GM19467 (cell line): ENCODE results near the gene FAR2.
A peak's percentile ranks its signal among the peaks of the same experiment; 100 is the strongest.
"Not testable (repeated sequence)": the region's sequence is repeated elsewhere in the genome, so short reads cannot be mapped to it uniquely, and the experiment has no call there.

Experiments
- ATAC-seq: cut with Tn5 transposase; IDR thresholded peaks from one replicate; pipeline ENCODE4 v1.9.1; 2021; ENCODE audit warnings: mild to moderate bottlenecking, moderate library complexity; ENCODE audit not compliant: unreplicated experiment

The FAR2 gene

GRCh38 chr12:29152223-29152868 lies 3.3 kb downstream of the FAR2 start:
- peak; percentile 81 for ATAC-seq

GRCh38 chr12:29152981-29153630 lies 4.0 kb downstream of the FAR2 start:
- ATAC-seq: no peak

- ATAC-seq: no peak
Observed at GRCh38 chr12:29155079-29155478, 6.0 kb downstream of the FAR2 start.

- ATAC-seq: no peak
Observed at GRCh38 chr12:29157486-29157946, 8.4 kb downstream of the FAR2 start.

GRCh38 chr12:29158115-29158763 lies 9.2 kb downstream of the FAR2 start:
- ATAC-seq: no peak

GRCh38 chr12:29159661-29160060 lies 10.6 kb downstream of the FAR2 start:
- ATAC-seq: no peak

- ATAC-seq: no peak
Observed at GRCh38 chr12:29160230-29160629, 11.2 kb downstream of the FAR2 start.

- no peak for ATAC-seq
Observed at GRCh38 chr12:29163146-29163545, 14.1 kb downstream of the FAR2 start.

- ATAC-seq: peak; percentile 99
Observed at GRCh38 chr12:29164477-29165393, 15.7 kb downstream of the FAR2 start.

- ATAC-seq: no peak
Observed at GRCh38 chr12:29167445-29167844, 18.4 kb downstream of the FAR2 start.

GRCh38 chr12:29167988-29168387 lies 18.9 kb downstream of the FAR2 start:
- ATAC-seq: no peak

- ATAC-seq: not testable (repeated sequence)
Observed at GRCh38 chr12:29169978-29170377, 20.9 kb downstream of the FAR2 start.

- not testable (repeated sequence) for ATAC-seq
Observed at GRCh38 chr12:29170478-29171084, 21.5 kb downstream of the FAR2 start.

GRCh38 chr12:29171421-29172258 lies 22.6 kb downstream of the FAR2 start:
- no peak for ATAC-seq

GRCh38 chr12:29176941-29177340 lies 27.9 kb downstream of the FAR2 start:
- no peak for ATAC-seq

GRCh38 chr12:29182247-29182646 lies 33.2 kb downstream of the FAR2 start:
- not testable (repeated sequence) for ATAC-seq

GRCh38 chr12:29187756-29188155 lies 38.7 kb downstream of the FAR2 start:
- no peak for ATAC-seq

- ATAC-seq: no peak
Observed at GRCh38 chr12:29191267-29191850, 42.3 kb downstream of the FAR2 start.

- no peak for ATAC-seq
Observed at GRCh38 chr12:29198901-29199300, 49.8 kb downstream of the FAR2 start.
